ENCODE measurements around the gene FSIP1.

GRCh38 chr15:39735120-39735717, 47.4 kb downstream of the FSIP1 start:
- no peak for TF ChIP-seq REST (IDR thresholded peaks at IDR 0.05; ENCODE audit: insufficient read depth in 1 of 2, low read depth in 2 of 2, low read length in 2 of 2)
- TF ChIP-seq TAF1 (IDR thresholded peaks at IDR 0.05; ENCODE audit: borderline replicate concordance, insufficient read depth, low read length) = no peak
- TF ChIP-seq POLR2AphosphoS5 (IDR thresholded peaks at IDR 0.05; ENCODE audit: low read depth, low read length) = no peak
